H9 (cell line): Measurements from ENCODE around the gene DNAI7. TPM values are rescaled to one million over a fixed set of nuclear protein-coding genes. Genes with fewer than 3 reads are reported as not detected.

Experiments used
- DNase-seq: peaks from one replicate; pipeline ENCODE4 v3.0.0-alpha.2; 2017
- H2AFZ ChIP-seq: one replicate; pipeline ENCODE4 v1.6.1; 2013; ENCODE audit warnings: mild to moderate bottlenecking, low read length, control low read depth, moderate library complexity
- H2AK5ac ChIP-seq: 2 replicates; pipeline ENCODE4 v1.6.1; 2013; ENCODE audit warnings: low read length, control low read depth, mixed read lengths; ENCODE audit not compliant: insufficient read length
- H2BK120ac ChIP-seq: one replicate; pipeline ENCODE4 v1.6.1; 2013; ENCODE audit warnings: low read depth, mild to moderate bottlenecking, low read length, control low read depth, inconsistent platforms; ENCODE audit not compliant: poor library complexity, severe bottlenecking
- H2BK12ac ChIP-seq: 2 replicates; pipeline ENCODE4 v1.6.1; 2013; ENCODE audit warnings: low read length, control low read depth, mixed read lengths, low read depth; ENCODE audit not compliant: insufficient read length
- H2BK15ac ChIP-seq: 2 replicates; pipeline ENCODE4 v1.6.1; 2013; ENCODE audit warnings: low read depth, low read length, control low read depth
- H2BK20ac ChIP-seq: one replicate; pipeline ENCODE4 v1.6.1; 2013; ENCODE audit warnings: low read depth, mild to moderate bottlenecking, low read length, control low read depth, inconsistent platforms; ENCODE audit not compliant: poor library complexity, severe bottlenecking
- H2BK5ac ChIP-seq: 2 replicates; pipeline ENCODE4 v1.6.1; 2013; ENCODE audit warnings: low read length, control low read depth, mixed read lengths; ENCODE audit not compliant: insufficient read length
- H3K14ac ChIP-seq: 2 replicates; pipeline ENCODE4 v1.6.1; 2013; ENCODE audit warnings: low read length, control low read depth; ENCODE audit not compliant: insufficient read depth
- H3K18ac ChIP-seq: 2 replicates; pipeline ENCODE4 v1.6.1; 2013; ENCODE audit warnings: low read depth, mild to moderate bottlenecking, mixed read lengths, low read length, control low read depth; ENCODE audit not compliant: insufficient read length
- H3K23ac ChIP-seq: 2 replicates; pipeline ENCODE4 v1.6.1; 2013; ENCODE audit warnings: low read length, control low read depth, mixed read lengths, low read depth; ENCODE audit not compliant: insufficient read length
- H3K23me2 ChIP-seq: 2 replicates; pipeline ENCODE4 v1.6.1; 2013; ENCODE audit warnings: low read depth, mild to moderate bottlenecking, mixed read lengths, low read length, control low read depth; ENCODE audit not compliant: insufficient read length, poor library complexity, severe bottlenecking
- H3K27ac ChIP-seq: 2 replicates; pipeline ENCODE4 v1.5.1; 2013; ENCODE audit warnings: low read length, control low read depth, mixed read lengths, low read depth; ENCODE audit not compliant: insufficient read length
- H3K27me3 ChIP-seq: 2 replicates; pipeline ENCODE4 v1.6.1; 2013; ENCODE audit warnings: low read length, control low read depth, inconsistent platforms; ENCODE audit not compliant: insufficient read depth
- H3K4ac ChIP-seq: 2 replicates; pipeline ENCODE4 v1.6.1; 2013; ENCODE audit warnings: low read depth, mild to moderate bottlenecking, control low read depth, inconsistent platforms, low read length, moderate library complexity
- H3K4me1 ChIP-seq: 2 replicates; pipeline ENCODE4 v1.6.1; 2013; ENCODE audit warnings: low read length, control low read depth, inconsistent platforms; ENCODE audit not compliant: insufficient read depth
- H3K4me2 ChIP-seq: 2 replicates; pipeline ENCODE4 v1.6.1; 2013; ENCODE audit warnings: low read length, control low read depth, mixed read lengths; ENCODE audit not compliant: insufficient read length, insufficient read depth
- H3K56ac ChIP-seq: 2 replicates; pipeline ENCODE4 v1.6.1; 2013; ENCODE audit warnings: low read depth, mild to moderate bottlenecking, mixed read lengths, low read length, control low read depth; ENCODE audit not compliant: insufficient read length
- H3K79me1 ChIP-seq: 2 replicates; pipeline ENCODE4 v1.6.1; 2013; ENCODE audit warnings: low read depth, mild to moderate bottlenecking, moderate library complexity, low read length, control low read depth, inconsistent platforms; ENCODE audit not compliant: insufficient read depth, poor library complexity, severe bottlenecking
- H3K79me2 ChIP-seq: 2 replicates; pipeline ENCODE4 v1.6.1; 2013; ENCODE audit warnings: low read length, control low read depth, inconsistent platforms; ENCODE audit not compliant: insufficient read depth
- H3K9ac ChIP-seq: 2 replicates; pipeline ENCODE4 v1.6.1; 2013; ENCODE audit warnings: low read length, control low read depth, mixed read lengths; ENCODE audit not compliant: insufficient read length; ENCODE audit errors: extremely low read depth
- H3K9me3 ChIP-seq: one replicate; pipeline ENCODE4 v1.6.1; 2013; ENCODE audit warnings: low read depth, low read length, inconsistent platforms; ENCODE audit not compliant: control insufficient read depth
- H3T11ph ChIP-seq: one replicate; pipeline ENCODE4 v1.6.1; 2013; ENCODE audit warnings: mild to moderate bottlenecking, low read length, control low read depth, inconsistent platforms
- H4K20me1 ChIP-seq: one replicate; pipeline ENCODE4 v1.6.1; 2013; ENCODE audit not compliant: control insufficient read depth, insufficient read length, insufficient read depth
- H4K5ac ChIP-seq: 2 replicates; pipeline ENCODE4 v1.6.1; 2013; ENCODE audit warnings: low read depth, mild to moderate bottlenecking, mixed read lengths, low read length, control low read depth; ENCODE audit not compliant: insufficient read length
- H4K8ac ChIP-seq: replicated peaks from 2 replicates; pipeline ENCODE4 v1.6.1; 2013; ENCODE audit warnings: low read length, control low read depth, mixed read lengths, low read depth; ENCODE audit not compliant: insufficient read length
- H4K91ac ChIP-seq: 2 replicates; pipeline ENCODE4 v1.6.1; 2013; ENCODE audit warnings: low read depth, mild to moderate bottlenecking, moderate library complexity, mixed read lengths, low read length, control low read depth; ENCODE audit not compliant: insufficient read length
- H3K27ac Mint-ChIP-seq, 3 experiments: 2 replicates in 2 of 3; 3 replicates in 1 of 3; pipeline ENCODE4 v1.8.0; 2020 to 2021; ENCODE audit warnings: mixed read lengths in 3 of 3, mild to moderate bottlenecking in 1 of 3, moderate library complexity in 1 of 3
- H3K27me3 Mint-ChIP-seq: 2 replicates; pipeline ENCODE4 v1.8.0; 2021; ENCODE audit warnings: low read depth, mild to moderate bottlenecking, moderate library complexity, mixed read lengths
- H3K36me3 Mint-ChIP-seq, 3 experiments: 2 replicates in 2 of 3; 3 replicates in 1 of 3; pipeline ENCODE4 v1.8.0; 2020 to 2021; ENCODE audit warnings: low read depth in 3 of 3, mixed read lengths in 3 of 3; ENCODE audit not compliant: insufficient read depth in 1 of 3
- H3K4me1 Mint-ChIP-seq, 2 experiments: 2 replicates each; pipeline ENCODE4 v1.8.0; 2020; ENCODE audit warnings: mixed read lengths in 2 of 2
- H3K4me3 Mint-ChIP-seq, 2 experiments: 2 replicates in 1 of 2; 3 replicates in 1 of 2; pipeline ENCODE4 v1.8.0; 2020 to 2021; ENCODE audit warnings: mild to moderate bottlenecking in 2 of 2, mixed read lengths in 2 of 2, moderate library complexity in 1 of 2
- H3K9me3 Mint-ChIP-seq, 2 experiments: 2 replicates in 1 of 2; 3 replicates in 1 of 2; pipeline ENCODE4 v1.8.0; 2020; ENCODE audit warnings: mild to moderate bottlenecking in 2 of 2, mixed read lengths in 2 of 2, moderate library complexity in 1 of 2
- CTCF ChIP-seq: fragments of 200-600 bp; sonication (generic); conservative IDR thresholded peaks from 3 replicates; pipeline ENCODE4 v1.8.0; 2021; ENCODE audit warnings: antibody characterized with exemption, mild to moderate bottlenecking
- WGBS: extraction: QIAGEN DNeasy Blood & Tissue Kit; methylation state at CpG from one replicate; pipeline ENCODE4 v1.1.7; 2013; ENCODE audit warnings: missing lambda C conversion rate, low lambda C conversion rate, mixed read lengths; ENCODE audit not compliant: insufficient read length; ENCODE audit errors: extremely low coverage; 5-methylcytosine and 5-hydroxymethylcytosine counted together
- total RNA-seq: library from RNA; stranded (reverse); gene quantifications from 2 replicates; pipeline ENCODE4 v1.2.1, GENCODE V29; 2021

DNAI7 gene
- total RNA-seq, 1 experiment from 2014 or later, result not detected

DNA sequence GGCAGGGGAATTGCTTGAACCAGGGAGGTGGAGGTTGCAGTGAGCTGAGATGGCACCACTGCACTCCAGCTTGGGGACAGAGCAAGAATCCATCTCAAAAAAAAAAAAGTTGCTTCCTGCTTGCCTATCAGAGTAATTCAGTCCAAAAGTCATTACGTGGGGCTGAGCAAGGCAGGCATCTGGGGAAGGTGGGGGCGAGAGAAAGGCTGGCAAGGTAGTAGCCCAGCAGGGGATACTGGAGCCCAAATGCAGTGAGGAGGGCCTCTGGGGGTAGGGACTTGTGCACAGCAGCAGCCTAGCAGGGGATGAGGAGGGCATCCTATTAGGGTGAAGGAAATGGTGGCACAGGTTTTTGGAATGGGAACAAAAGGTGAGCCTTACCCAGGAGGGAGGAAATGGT, 7.2 kb upstream of the DNAI7 start:
- Histone ChIP-seq H3K23ac (no peak overlapping the region), H3K4me1 (no peaks in the 10 kb centered on the region)

More for the DNA sequence above, 7.2 kb upstream of the DNAI7 start:
- no peak overlapping the region for H3K4ac ChIP-seq
- no peak overlapping the region for H2BK12ac ChIP-seq
- no peak overlapping the region for H3K56ac ChIP-seq
- H2BK5ac ChIP-seq, result no peak overlapping the region
- no peak overlapping the region for H3K4me2 ChIP-seq
- H4K8ac ChIP-seq, result no peak overlapping the region
- H4K91ac ChIP-seq, result no peak overlapping the region
- no peaks in the 10 kb centered on the region for H3K79me1 ChIP-seq
- no peaks in the 10 kb centered on the region for H3K27me3 Mint-ChIP-seq
- H3K27ac Mint-ChIP-seq, result peak overlapping the region in 1 of 3 experiments; percentile 23; a peak in 1 of 7 replicates
- H2AFZ ChIP-seq, result no peak overlapping the region
- DNase-seq, result no peak
- H2BK20ac ChIP-seq, result no peak overlapping the region
- H3K18ac ChIP-seq, result no peak overlapping the region
- H3K9me3 Mint-ChIP-seq, result no peaks in the 10 kb centered on the region
- H4K5ac ChIP-seq, result no peak overlapping the region
- no peaks in the 10 kb centered on the region for H3K27me3 ChIP-seq
- peaks cover 0 to 4% (median 2%) of the 10 kb centered on the region in 3 experiments; a peak in 3 of 7 replicates for H3K36me3 Mint-ChIP-seq
- H3K14ac ChIP-seq, result no peak overlapping the region
- H2BK120ac ChIP-seq, result no peak overlapping the region
- H2BK15ac ChIP-seq, result no peak overlapping the region
- no peak overlapping the region for H3K9ac ChIP-seq
- H3K9me3 ChIP-seq, result no peaks in the 10 kb centered on the region
- no peak overlapping the region for H2AK5ac ChIP-seq
- peaks cover 0 to 5% of the 10 kb centered on the region in 2 experiments; a peak in 2 of 4 replicates for H3K4me1 Mint-ChIP-seq
- H4K20me1 ChIP-seq, result no peaks in the 10 kb centered on the region
- no peak overlapping the region for H3K27ac ChIP-seq
- no peaks in the 10 kb centered on the region for H3K23me2 ChIP-seq
- no peak for TF ChIP-seq CTCF
- no peak overlapping the region for H3K4me3 Mint-ChIP-seq
- H3T11ph ChIP-seq, result no peak overlapping the region
- no CpG with 5 or more reads among the region's 2 CpGs for WGBS
- H3K79me2 ChIP-seq, result no peaks in the 10 kb centered on the region
